ENCODE results near the gene SLC17A4. TPM values are rescaled to one million over a fixed set of nuclear protein-coding genes. Genes with fewer than 3 reads are reported as not detected.

SLC17A4 gene
- polyA plus RNA-seq, 1 donor from 2014 or later = 0.28 TPM

DNA sequence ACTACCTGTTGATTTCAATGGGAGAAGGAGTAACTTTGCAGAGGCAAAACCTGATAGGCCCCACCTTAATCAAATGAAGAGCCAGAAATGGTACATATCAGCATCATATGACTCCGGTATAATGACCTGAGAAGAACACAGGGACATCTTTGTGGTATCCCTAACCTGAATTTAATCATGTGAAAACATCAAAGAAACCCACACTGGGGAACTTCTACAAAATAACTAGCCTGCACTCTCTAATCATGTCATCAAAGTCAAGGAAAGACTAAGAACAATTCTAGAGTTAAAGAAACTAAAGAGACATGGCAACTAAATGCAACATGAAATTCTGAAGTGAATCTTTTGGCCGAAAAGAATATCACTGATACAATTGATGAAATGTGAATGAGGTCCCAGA, 34.9 kb downstream of the SLC17A4 start:
- H4K20me1 ChIP-seq (ENCODE audit: insufficient read depth) = no peaks in the 10 kb centered on the region
- H3K9me3 ChIP-seq (ENCODE audit: low read length) = no peaks in the 10 kb centered on the region
- no peak overlapping the region for H3K27ac ChIP-seq (ENCODE audit: low read length)
- TF ChIP-seq POLR2AphosphoS5 (IDR thresholded peaks at IDR 0.05) (no peak), REST (IDR thresholded peaks at IDR 0.05; ENCODE audit: borderline replicate concordance) (no peak), EZH2 (IDR thresholded peaks at IDR 0.05; ENCODE audit: borderline replicate concordance, insufficient read depth, low read length, poor library complexity, severe bottlenecking) (no peak), TAF1 (IDR thresholded peaks at IDR 0.05; ENCODE audit: low read depth) (no peak), MXI1 (conservative IDR thresholded peaks at IDR 0.05; ENCODE audit: poor library complexity, severe bottlenecking) (no peak), EP300 (conservative IDR thresholded peaks at IDR 0.05; ENCODE audit: poor library complexity, severe bottlenecking) (no peak), SMC3 (conservative IDR thresholded peaks at IDR 0.05; ENCODE audit: poor library complexity) (no peak), RAD21 (conservative IDR thresholded peaks at IDR 0.05) (no peak)
- TF ChIP-seq, protein P1, sequence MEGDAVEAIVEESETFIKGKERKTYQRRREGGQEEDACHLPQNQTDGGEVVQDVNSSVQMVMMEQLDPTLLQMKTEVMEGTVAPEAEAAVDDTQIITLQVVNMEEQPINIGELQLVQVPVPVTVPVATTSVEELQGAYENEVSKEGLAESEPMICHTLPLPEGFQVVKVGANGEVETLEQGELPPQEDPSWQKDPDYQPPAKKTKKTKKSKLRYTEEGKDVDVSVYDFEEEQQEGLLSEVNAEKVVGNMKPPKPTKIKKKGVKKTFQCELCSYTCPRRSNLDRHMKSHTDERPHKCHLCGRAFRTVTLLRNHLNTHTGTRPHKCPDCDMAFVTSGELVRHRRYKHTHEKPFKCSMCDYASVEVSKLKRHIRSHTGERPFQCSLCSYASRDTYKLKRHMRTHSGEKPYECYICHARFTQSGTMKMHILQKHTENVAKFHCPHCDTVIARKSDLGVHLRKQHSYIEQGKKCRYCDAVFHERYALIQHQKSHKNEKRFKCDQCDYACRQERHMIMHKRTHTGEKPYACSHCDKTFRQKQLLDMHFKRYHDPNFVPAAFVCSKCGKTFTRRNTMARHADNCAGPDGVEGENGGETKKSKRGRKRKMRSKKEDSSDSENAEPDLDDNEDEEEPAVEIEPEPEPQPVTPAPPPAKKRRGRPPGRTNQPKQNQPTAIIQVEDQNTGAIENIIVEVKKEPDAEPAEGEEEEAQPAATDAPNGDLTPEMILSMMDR (IDR thresholded peaks at IDR 0.05; ENCODE audit: poor library complexity, severe bottlenecking) = no peak
- no peaks in the 10 kb centered on the region for H3F3A ChIP-seq (ENCODE audit: insufficient read depth, low read length, poor library complexity, severe bottlenecking)
- H3K9me2 ChIP-seq (ENCODE audit: insufficient read depth, low read length) = no peaks in the 10 kb centered on the region
- no peak overlapping the region for H2AFZ ChIP-seq (ENCODE audit: low read depth, low read length)
- H3K36me3 ChIP-seq (ENCODE audit: insufficient read depth, low read length) = no peaks in the 10 kb centered on the region
- no peaks in the 10 kb centered on the region for H3K79me2 ChIP-seq (replicated peaks; ENCODE audit: insufficient read depth, low read length)
- no peaks in the 10 kb centered on the region for H3K27me3 ChIP-seq (ENCODE audit: insufficient read depth, low read depth, low read length)
- H3K4me3 ChIP-seq (ENCODE audit: low read length) = no peak overlapping the region
- no peak overlapping the region for H3K9ac ChIP-seq (ENCODE audit: low read length)
- H3K4me2 ChIP-seq (ENCODE audit: low read length) = no peak overlapping the region

- TF ChIP-seq MXI1 (conservative IDR thresholded peaks at IDR 0.05; ENCODE audit: poor library complexity, severe bottlenecking) (no peak), RAD21 (conservative IDR thresholded peaks at IDR 0.05) (no peak), REST (IDR thresholded peaks at IDR 0.05; ENCODE audit: borderline replicate concordance) (no peak), SMC3 (conservative IDR thresholded peaks at IDR 0.05; ENCODE audit: poor library complexity) (no peak), EP300 (conservative IDR thresholded peaks at IDR 0.05; ENCODE audit: poor library complexity, severe bottlenecking) (no peak), EZH2 (IDR thresholded peaks at IDR 0.05; ENCODE audit: borderline replicate concordance, insufficient read depth, low read length, poor library complexity, severe bottlenecking) (no peak), TAF1 (IDR thresholded peaks at IDR 0.05; ENCODE audit: low read depth) (no peak), POLR2AphosphoS5 (IDR thresholded peaks at IDR 0.05) (no peak)
- TF ChIP-seq, protein P1 (IDR thresholded peaks at IDR 0.05; ENCODE audit: poor library complexity, severe bottlenecking) = no peak
- Histone ChIP-seq H3K79me2 (replicated peaks; ENCODE audit: insufficient read depth, low read length) (no peaks in the 10 kb centered on the region), H3K27me3 (ENCODE audit: insufficient read depth, low read depth, low read length) (no peaks in the 10 kb centered on the region), H3K4me2 (ENCODE audit: low read length) (no peak overlapping the region), H3K4me3 (ENCODE audit: low read length) (no peak overlapping the region), H3K9me2 (ENCODE audit: insufficient read depth, low read length) (no peaks in the 10 kb centered on the region), H3K9me3 (ENCODE audit: low read length) (no peaks in the 10 kb centered on the region), H4K20me1 (ENCODE audit: insufficient read depth) (no peaks in the 10 kb centered on the region), H3K27ac (ENCODE audit: low read length) (no peak overlapping the region), H3K36me3 (ENCODE audit: insufficient read depth, low read length) (no peaks in the 10 kb centered on the region), H3F3A (ENCODE audit: insufficient read depth, low read length, poor library complexity, severe bottlenecking) (no peaks in the 10 kb centered on the region), H3K9ac (ENCODE audit: low read length) (no peak overlapping the region), H2AFZ (ENCODE audit: low read depth, low read length) (no peak overlapping the region)
Measured at GRCh38 chr6:25792016-25792415, 37.5 kb downstream of the SLC17A4 start.
